ENCODE results near the gene FAM229A.
"Not testable (repeated sequence)": the region's sequence is repeated elsewhere in the genome, so short reads cannot be mapped to it uniquely, and the experiment has no call there.

The FAM229A gene

DNA sequence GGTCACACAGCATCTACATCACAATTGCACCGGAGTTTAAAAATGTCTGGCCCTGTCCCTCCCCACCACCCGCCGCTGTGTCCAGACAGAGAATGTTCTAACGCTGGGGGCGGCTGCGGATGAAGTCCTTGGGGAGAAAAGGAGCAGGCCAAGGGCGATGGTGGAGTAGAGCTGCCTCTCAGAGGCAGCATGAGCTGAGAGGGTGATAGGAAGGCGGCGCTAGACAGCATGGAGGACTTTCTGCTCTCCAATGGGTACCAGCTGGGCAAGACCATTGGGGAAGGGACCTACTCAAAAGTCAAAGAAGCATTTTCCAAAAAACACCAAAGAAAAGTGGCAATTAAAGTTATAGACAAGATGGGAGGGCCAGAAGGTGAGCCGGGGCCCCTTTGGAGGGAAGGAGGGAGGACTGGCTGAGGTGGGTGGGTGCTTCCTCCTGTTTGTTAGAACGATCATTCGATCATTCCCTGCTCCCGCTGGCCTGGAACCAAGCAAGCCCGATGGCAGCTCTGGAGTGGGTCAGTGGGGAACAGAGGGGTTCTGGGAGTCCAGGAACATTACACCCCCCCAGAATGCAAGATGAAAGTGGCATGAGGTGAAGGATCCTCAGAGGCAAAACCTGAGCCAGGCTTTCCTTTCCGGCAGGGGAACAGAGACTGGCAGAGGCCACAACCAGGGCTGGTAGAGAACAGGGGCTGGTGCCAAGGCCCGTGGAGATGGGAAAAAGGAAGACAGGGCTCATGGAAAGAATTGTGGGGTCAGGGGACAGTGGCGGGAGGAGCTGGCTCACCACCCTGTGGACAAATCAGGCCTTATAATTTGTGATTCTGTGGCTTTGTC lies at the start of gene FAM229A, which contains the start of gene TSSK3:
FAM229A (minus strand) TSS at position 12 of the 840 bp plus-strand sequence. CDS start 394 bp downstream, outside the sequence.
TSSK3 (plus strand) TSS at position 66 of the 840 bp plus-strand sequence; CDS start at position 229, 163 bp downstream.
- DNase-seq, result no peak

DNA sequence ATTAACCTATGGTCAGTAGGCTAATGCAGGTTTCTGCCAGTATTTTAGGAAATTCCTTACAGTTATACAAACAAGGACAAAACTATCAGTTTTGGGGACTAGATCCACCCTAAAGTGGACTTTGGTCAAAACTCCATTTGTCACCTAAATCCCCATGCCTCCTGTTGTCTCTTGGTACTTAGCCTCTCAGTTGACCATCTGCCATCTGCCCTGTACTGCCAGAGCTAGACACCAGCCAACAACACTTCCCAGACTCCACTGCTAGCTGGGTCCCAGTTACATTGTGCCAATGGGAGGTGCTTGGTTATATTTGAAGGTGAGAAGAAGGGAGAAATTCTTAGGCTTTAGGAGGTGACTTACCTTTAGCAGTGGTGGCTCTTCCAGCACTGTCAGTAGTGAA lies 49.0 kb upstream of the FAM229A start:
- no peak for DNase-seq

- no peak for DNase-seq
These were observed 44.4 kb upstream of the FAM229A start for GRCh38 chr1:32406629-32407111.

DNA sequence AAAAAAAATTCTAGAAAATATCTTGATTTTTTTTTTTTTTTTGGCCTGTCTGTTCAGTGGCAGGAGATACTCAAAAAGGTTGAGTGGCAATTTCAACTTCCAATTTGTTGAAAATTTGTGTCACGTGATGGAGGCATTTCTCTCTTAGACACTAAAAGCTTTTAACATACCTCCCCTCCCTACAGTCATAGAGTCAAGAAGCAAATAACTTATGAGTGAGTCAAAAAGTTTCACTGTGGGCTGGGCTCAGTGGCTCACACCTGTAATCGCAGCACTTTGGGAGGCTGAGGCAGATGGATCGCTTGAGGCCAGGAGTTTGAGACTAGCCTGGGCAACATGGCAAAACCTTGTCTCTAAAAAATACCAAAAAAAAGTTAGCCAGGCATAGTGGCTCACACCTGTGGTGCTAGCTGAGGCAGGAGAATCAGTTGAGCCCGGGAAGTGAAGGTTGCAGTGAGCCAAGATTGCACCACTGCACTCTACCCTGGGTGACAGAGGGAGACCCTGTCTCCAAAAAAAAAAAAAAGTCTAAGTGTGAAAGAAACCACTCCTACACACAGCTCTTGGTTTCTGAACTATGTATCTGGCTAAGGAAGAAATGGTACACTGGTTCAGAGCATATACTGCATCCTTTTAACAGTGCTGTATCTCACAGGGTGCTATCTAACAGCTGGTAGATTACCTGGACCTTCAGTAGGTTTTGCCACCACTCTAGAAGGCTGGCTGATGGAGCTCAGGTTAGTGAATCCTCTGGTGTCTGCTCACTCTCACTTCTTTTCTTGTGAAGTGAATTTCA lies 43.6 kb upstream of the FAM229A start:
- DNase-seq, result no peak

DNA sequence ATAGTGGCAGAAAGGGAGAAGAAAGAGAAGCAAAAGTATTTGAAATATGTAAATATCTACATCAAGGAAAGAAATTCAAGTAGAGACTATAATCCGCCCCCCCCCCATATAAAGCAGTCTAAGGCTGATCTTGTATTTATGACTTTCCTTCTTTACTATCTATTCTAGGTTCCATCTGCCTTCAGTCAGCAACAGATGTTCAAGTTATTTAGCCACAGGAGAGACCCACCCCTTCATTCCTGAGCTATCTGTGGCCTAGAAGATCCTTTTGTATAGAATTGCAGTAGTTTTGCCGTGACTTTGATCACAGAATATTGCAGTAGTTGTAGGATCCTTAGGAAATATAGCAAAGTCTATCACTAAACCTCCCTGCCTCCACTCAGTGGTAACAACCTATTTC lies 42.7 kb upstream of the FAM229A start:
- DNase-seq, result no peak

GRCh38 chr1:32400876-32401631 lies 38.8 kb upstream of the FAM229A start:
- DNase-seq, result peak; percentile 62

GRCh38 chr1:32399843-32400242 lies 37.6 kb upstream of the FAM229A start:
- DNase-seq, result no peak

GRCh38 chr1:32398401-32398800 lies 36.1 kb upstream of the FAM229A start:
- no peak for DNase-seq

- DNase-seq, result not testable (repeated sequence)
These were observed 34.2 kb upstream of the FAM229A start for GRCh38 chr1:32396524-32396923.

DNA sequence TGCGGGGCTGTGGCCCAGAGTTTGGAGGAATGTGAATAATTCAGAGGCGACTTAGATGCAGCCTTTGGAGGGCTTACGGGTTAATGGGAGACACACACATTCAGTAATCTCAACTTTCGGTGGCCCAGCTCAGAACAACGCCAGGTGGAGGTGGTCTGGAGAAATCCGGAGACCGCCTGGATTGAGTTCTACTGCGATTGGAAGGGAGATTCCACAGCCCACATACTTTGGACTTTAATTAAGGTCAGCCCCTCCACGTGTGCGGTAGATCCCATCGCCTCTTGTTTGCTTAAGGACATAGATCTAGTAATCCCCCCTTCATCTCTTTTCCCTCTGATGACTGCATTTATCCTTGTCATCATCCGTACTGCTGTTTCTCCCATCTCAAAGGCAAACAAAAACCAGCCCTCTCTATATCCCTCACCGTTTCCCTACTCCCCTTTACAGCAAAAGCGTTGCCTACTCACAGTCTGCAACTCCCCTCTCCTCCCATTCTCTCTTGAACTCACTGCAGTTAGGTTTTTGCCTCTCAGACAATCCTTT lies 32.7 kb upstream of the FAM229A start:
- DNase-seq, result peak; percentile 61

GRCh38 chr1:32394141-32394889 lies 32.0 kb upstream of the FAM229A start, which contains the start of gene BSDC1:
Gene BSDC1, minus strand, starts transcription at chr1:32394441. Its CDS starts 27 bp downstream, at chr1:32394414.
- DNase-seq, result peak; percentile 99

DNA sequence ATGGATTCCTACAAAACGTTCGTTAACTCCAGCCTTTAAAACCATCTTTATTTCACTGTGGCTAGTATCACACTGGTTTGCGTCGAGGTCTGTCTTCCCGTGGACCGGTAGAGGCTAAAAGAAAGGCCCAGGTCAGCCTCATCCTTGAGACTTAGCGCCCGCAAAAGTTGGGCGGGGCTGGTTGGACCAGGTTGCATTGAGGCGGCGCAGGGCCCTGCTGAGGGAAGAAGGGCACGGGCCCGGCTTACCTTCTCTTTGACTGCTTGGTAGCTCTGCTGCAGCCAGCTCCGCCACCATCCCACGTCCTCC lies 31.5 kb upstream of the FAM229A start:
- no peak for DNase-seq

DNA sequence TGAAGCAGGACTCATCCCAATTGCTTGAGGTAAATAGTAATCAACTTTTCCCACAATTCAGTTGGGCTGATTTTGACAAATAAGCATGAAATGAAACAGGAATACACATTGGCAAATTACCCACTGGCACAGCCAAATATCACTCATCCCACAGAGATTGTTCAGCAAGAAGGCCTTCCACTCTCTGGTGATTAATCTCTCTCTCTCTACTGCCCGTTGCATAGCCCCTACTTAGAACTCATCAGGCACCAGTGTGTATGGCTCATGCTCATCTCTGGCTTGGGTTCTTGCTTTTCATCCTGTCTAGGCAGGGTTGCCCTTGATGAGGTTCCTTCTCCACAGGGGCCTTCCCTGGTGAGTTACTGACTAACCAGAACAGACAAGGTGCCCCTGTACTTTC lies 30.9 kb upstream of the FAM229A start:
- no peak for DNase-seq

GRCh38 chr1:32392325-32392724 lies 30.0 kb upstream of the FAM229A start:
- DNase-seq, result no peak

DNA sequence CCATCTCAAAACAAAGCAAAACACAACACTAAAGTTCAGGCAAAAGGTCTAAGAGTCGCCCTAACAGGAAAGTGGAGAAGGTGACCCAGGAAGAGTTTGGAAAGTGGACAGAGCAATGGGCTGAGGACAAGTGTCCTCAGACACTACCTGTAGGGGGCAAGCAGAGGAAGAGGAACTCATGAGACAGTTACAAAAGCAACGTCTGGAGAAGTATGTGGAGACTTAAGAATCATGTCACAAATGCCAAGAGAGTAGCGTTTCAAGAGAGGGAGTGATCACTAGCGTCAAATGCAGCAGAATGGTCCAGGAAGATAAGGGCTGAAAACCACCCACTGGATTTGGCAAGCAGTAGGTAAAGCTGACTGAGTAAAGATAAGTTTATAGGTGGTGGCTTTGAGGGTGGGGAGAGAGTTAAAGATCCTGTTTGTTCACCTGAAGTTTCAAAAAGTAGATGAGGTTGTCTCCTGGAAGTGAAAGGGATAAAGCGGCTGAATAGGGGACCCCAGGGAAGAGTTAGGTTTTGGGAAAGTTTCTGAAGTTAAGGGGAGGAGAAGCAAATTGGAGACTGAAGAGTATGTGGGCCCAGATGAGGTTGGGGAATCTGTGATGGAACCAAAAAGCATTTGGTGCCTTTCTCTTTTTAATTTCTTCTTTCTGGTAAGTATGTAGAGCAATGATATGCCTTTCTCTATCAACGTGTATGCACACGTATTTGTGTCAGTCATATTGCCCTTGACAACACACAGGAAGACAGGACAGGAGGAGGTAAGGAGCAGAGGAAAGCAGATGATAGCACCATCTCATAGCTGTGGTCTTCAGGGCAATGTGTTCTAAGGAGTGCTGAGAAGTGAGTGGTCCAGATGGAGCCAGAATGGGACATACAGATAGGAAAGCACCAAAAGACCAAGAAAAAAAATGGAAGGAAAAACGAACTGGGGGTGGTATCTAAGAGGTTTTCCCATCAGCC lies 28.9 kb upstream of the FAM229A start:
- no peak for DNase-seq

GRCh38 chr1:32388641-32389040 lies 26.4 kb upstream of the FAM229A start:
- DNase-seq, result no peak

DNA sequence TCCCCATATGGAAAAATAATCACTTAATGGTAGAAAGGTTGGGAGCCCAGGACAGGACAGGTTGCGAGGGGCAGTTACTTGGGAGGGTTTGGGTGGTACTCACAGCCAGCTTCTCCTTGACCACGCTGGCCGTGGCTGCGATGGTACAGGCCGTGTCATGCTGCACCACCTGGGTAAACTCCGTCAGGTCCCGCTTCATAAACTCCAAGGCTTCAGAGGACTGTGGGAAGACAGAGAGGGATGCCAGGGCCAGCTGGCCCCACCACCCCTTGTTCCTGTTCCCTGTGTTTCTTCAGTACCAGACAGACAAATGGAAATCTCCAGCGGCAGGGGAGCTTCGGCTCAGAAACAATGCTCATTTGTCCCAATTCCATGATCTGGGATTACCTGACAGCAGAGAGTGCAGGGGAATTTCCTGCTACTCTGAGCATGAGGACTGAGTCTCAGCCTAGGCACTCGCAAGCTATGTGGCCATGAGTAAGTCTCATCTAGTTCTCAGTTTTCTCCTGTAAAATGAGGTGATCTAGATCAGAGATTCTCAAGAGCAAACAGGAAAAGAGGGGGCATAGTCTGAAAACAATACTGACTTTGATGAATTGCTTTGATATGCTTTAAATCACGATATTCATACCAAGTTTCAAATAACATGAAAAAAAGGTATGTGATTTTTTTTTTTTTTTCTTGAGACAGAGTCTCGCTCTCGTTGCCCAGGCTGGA lies 24.5 kb upstream of the FAM229A start:
- no peak for DNase-seq

- no peak for DNase-seq
These were observed 17.8 kb upstream of the FAM229A start for GRCh38 chr1:32380057-32380456.

- DNase-seq, result no peak
These were observed 15.4 kb upstream of the FAM229A start for GRCh38 chr1:32377541-32378220.

Measured in SHP77 treated with DMSO at 0.1 percent for 48 hours (cell line).